Measurements from ENCODE around the gene PCDHA3.
A peak's percentile ranks its signal among the peaks of the same experiment; 100 is the strongest.
"Not testable (repeated sequence)": the region's sequence is repeated elsewhere in the genome, so short reads cannot be mapped to it uniquely, and the experiment has no call there.

The PCDHA3 gene

GRCh38 chr5:140800816-140801493 is at the start of gene PCDHA3:
TSS of gene PCDHA3 (plus strand) at chr5:140801057.
- no peak for DNase-seq (ENCODE audit: low read depth)

DNA sequence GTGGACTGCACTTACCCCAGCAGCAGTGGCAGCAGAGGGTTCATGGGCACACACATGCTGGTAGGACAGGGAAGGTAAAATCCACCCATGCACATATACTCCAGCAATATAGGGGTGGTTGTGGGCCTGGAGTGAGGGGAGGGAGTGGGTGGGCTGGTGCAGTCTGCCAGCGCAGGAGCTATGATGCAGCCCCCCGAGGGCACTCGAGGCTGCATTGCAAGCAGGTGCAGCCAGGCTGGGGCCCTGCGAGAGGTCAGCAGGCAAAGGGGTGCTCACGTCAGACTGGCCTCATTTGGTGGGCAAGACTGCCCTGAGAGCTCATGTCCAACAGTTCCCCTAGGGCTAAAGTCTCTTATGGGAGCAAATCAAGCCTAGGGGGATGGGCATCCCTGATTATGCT is 47.3 kb upstream of the PCDHA3 start:
- no peak for DNase-seq (ENCODE audit: low read depth)

DNA sequence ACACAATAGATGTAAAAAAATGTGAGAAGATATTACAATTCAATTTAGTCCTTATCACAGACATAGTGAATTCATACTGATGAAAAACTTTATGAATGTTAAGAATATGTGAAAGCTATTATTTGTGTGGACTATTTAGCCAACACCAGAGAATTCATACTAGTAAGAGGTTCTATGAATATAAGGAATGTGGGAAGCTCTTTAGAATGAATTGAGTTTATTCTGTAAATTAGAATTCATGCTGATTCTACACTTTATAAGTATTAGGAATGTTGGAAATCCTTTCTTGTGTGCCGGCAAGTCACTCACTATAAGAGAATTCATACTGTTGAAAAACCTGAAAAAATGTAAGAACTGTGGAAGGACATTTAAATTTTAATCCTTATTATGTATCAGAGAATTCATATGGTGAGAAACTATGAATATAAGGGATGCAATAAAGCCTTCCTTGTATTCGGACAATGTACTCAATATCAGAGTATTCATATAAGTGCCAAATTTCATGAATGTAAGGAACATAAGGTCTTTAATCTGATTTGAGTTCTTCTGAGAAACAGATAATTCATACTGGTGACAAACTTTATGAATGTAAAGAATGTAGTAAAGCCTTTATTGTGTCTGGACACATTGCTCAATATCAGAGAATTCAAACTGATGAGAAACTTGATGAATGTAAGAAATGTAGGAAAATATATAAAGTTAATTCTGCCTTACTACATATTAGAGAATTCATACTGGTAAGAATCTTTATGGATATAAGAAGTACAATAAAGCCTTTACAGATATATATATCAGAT is 36.5 kb upstream of the PCDHA3 start:
- DNase-seq (ENCODE audit: low read depth), result no peak

GRCh38 chr5:140767444-140767843 is 33.4 kb upstream of the PCDHA3 start:
- DNase-seq (ENCODE audit: low read depth), result no peak

- DNase-seq (ENCODE audit: low read depth), result no peak
Observed at GRCh38 chr5:140780512-140780911, 20.3 kb upstream of the PCDHA3 start.

DNA sequence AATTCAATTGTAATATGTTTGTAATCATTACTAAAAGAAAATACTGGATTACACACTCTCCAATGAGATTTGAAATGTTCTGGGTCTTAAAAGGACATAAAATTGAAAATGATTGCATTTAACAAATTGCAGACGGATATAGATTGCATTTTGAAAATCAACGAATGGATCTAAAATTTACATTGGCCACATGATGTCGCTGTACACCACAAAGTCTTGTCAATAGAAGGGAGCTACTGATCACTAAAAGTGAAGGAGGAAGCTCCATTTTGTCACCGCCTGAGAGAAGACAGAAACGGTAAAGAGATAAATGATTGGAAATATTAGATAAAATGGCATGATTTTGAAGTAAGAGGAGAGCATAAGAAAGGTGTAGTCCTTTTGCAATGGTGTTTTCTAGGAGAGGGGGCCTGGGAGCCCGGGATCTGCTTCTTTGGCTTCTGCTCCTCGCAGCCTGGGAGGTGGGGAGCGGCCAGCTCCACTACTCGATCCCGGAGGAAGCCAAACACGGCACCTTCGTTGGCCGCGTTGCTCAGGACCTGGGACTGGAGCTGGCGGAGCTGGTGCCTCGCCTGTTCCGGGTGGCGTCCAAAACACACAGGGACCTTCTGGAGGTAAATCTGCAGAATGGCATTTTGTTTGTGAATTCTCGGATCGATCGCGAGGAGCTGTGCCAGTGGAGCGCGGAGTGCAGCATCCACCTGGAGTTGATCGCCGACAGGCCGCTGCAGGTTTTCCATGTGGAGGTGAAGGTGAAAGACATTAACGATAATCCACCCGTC is 14.8 kb upstream of the PCDHA3 start, which contains the start of gene PCDHA1:
Gene PCDHA1 (plus strand): TSS at position 236 of the 782 bp plus-strand sequence.
- no peak for DNase-seq (ENCODE audit: low read depth)

GRCh38 chr5:140787422-140787821 is 13.4 kb upstream of the PCDHA3 start:
- DNase-seq (ENCODE audit: low read depth), result not testable (repeated sequence)

DNA sequence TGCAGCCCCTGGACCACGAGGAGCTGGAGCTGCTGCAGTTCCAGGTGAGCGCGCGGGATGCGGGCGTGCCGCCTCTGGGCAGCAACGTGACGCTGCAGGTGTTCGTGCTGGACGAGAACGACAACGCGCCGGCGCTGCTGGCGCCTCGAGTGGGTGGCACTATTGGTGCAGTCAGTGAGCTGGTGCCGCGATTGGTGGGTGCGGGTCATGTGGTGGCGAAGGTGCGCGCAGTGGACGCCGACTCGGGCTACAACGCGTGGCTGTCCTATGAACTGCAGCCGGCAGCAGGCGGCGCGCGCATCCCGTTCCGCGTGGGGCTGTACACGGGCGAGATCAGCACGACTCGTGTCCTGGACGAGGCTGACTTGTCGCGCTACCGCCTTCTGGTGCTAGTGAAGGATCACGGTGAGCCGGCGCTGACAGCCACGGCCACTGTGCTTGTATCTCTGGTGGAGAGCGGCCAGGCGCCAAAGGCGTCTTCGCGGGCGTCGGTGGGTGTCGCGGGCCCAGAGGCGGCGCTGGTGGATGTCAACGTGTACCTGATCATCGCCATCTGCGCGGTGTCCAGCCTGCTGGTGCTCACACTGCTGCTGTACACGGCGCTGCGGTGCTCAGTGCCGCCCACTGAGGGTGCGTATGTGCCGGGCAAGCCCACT is 12.9 kb upstream of the PCDHA3 start:
- not testable (repeated sequence) for DNase-seq (ENCODE audit: low read depth)

GRCh38 chr5:140791089-140791488 is 9.8 kb upstream of the PCDHA3 start:
- no peak for DNase-seq (ENCODE audit: low read depth)

GRCh38 chr5:140794595-140795258 is 6.1 kb upstream of the PCDHA3 start, which contains the start of gene PCDHA2:
TSS of gene PCDHA2 (plus strand) at chr5:140794852.
- DNase-seq (ENCODE audit: low read depth), result no peak

GRCh38 chr5:140795259-140795641 is 5.6 kb upstream of the PCDHA3 start:
- no peak for DNase-seq (ENCODE audit: low read depth)

GRCh38 chr5:140796072-140796717 is 4.7 kb upstream of the PCDHA3 start:
- DNase-seq (ENCODE audit: low read depth), result not testable (repeated sequence)

GRCh38 chr5:140796718-140797095 is 4.2 kb upstream of the PCDHA3 start:
- DNase-seq (ENCODE audit: low read depth), result no peak

GRCh38 chr5:140801494-140801841 is 611 bp downstream of the PCDHA3 start:
- no peak for DNase-seq (ENCODE audit: low read depth)

DNA sequence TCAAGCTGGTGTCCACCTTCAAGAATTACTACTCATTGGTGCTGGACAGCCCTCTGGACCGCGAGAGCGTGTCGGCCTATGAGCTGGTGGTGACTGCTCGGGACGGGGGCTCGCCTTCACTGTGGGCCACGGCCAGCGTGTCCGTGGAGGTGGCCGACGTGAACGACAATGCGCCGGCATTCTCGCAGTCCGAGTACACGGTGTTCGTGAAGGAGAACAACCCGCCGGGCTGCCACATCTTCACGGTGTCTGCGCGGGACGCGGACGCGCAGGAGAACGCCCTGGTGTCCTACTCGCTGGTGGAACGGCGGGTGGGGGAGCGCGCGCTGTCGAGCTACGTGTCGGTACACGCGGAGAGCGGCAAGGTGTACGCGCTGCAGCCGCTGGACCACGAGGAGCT is 1.5 kb downstream of the PCDHA3 start:
- not testable (repeated sequence) for DNase-seq (ENCODE audit: low read depth)

GRCh38 chr5:140802781-140803271 is 2.0 kb downstream of the PCDHA3 start:
- no peak for DNase-seq (ENCODE audit: low read depth)

DNA sequence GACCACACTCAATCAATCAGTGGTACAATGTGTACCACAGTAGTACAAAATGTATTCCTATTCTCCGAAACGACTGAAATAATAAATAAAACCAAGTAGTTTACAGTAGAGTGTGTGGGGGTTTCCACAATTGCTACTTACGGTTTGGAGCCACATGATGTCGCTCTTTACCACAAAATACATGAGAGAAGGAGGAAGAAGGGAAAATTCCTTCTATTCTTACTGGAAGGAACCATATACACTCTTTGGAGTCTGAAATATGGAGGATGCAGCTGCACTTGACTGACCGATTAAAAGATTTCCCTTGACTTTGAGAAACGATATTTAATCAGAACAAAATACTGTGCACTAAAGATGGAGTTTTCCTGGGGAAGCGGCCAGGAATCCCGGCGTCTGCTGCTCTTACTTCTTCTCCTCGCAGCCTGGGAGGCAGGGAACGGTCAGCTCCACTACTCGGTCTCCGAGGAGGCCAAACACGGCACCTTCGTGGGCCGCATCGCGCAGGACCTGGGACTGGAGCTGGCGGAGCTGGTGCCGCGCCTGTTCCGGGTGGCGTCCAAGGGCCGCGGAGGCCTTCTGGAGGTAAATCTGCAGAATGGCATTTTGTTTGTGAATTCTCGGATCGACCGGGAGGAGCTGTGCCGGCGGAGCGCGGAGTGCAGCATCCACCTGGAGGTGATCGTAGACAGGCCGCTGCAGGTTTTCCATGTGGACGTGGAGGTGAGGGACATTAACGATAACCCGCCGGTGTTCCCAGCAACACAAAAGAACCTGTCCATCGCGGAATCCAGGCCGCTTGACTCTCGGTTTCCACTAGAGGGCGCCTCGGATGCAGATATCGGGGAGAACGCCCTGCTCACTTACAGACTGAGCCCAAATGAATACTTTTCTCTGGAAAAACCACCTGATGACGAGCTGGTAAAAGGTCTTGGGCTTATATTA is 6.2 kb downstream of the PCDHA3 start, which contains the start of gene PCDHA4:
Gene PCDHA4 (plus strand): TSS at position 235 of the 942 bp plus-strand sequence.
- peak; percentile 10 for DNase-seq (ENCODE audit: low read depth)

GRCh38 chr5:140808241-140808888 is 7.5 kb downstream of the PCDHA3 start:
- DNase-seq (ENCODE audit: low read depth), result not testable (repeated sequence)

- DNase-seq (ENCODE audit: low read depth), result no peak
Observed at GRCh38 chr5:140808889-140809291, 8.0 kb downstream of the PCDHA3 start.

All from activated T-cell treated with anti-CD3 and anti-CD28 coated beads for 48 hours (primary cell).